Measurements from ENCODE around the gene GCN1. TPM values are rescaled to one million over a fixed set of nuclear protein-coding genes. Genes with fewer than 3 reads are reported as not detected.

GCN1 gene
- total and polyA plus RNA-seq, 2 of the 8 experiments (the other 6 are each of a cell fraction or from before 2014, with no cell fraction given), result 61.4 to 133 TPM

DNA sequence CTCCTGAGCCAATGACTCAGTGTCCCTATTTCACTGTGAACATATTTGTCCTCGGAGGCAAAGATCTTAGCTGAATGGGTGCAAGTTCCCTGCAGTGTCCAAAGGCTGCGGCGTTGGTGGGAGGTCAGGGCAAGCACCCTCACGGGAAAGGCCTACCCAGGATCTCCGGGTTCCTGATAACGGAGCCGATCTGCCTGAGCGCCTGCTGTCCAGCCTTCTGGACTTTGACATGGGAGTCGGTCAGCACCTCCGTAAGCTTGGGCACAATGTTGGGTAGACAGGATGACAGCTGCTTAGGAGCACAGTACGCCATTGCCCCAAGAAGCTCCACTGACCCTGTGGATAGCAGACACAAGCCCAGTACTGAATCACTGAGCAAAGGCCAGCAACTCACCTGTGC, 46.5 kb downstream of the GCN1 start:
- no peak overlapping the region for H2BK5ac ChIP-seq (ENCODE audit: low read depth, low read length)
- H4K20me1 ChIP-seq (replicated peaks in 1 of 2; ENCODE audit: control insufficient read depth in 1 of 2, insufficient read depth in 2 of 2, low read length in 2 of 2), result peaks cover 0 to 12% of the 10 kb centered on the region in 2 experiments
- 0 out of 2 replicates have a peak, but pooled peaks cover 2% of the 10 kb centered on the region for H3K79me1 ChIP-seq (ENCODE audit: low read depth, low read length)
- no peaks in the 10 kb centered on the region for H3K27me3 ChIP-seq (replicated peaks in 1 of 4; ENCODE audit: control insufficient read depth in 3 of 4, extremely low read depth in 1 of 4, insufficient read depth in 3 of 4, low read length in 3 of 4)
- no peak overlapping the region for H2BK12ac ChIP-seq (ENCODE audit: low read depth, low read length)
- no peaks in the 10 kb centered on the region for H3K79me2 ChIP-seq (ENCODE audit: control insufficient read depth in 1 of 2, insufficient read depth in 2 of 2, low read length in 2 of 2)
- H2BK15ac ChIP-seq (ENCODE audit: low read length), result no peak overlapping the region
- no peak overlapping the region for H3K27ac ChIP-seq (ENCODE audit: low read depth, low read length)
- no peak for DNase-seq (ENCODE audit: low read depth in 1 of 2, low spot score in 2 of 2)
- no peak overlapping the region for H3K4me2 ChIP-seq (ENCODE audit: insufficient read depth in 1 of 2, low read depth in 2 of 2, low read length in 2 of 2)
- no peak overlapping the region for H4K5ac ChIP-seq (ENCODE audit: insufficient read length, low read depth, low read length)
- peaks cover 49 to 86% (median 73%) of the 10 kb centered on the region in 4 experiments for H3K36me3 ChIP-seq (ENCODE audit: control insufficient read depth in 2 of 4, insufficient read depth in 4 of 4, low read length in 3 of 4)
- no peak overlapping the region for H3K14ac ChIP-seq (ENCODE audit: insufficient read length)
- ChIA-PET CTCF (ENCODE audit: partially characterized antibody) (interaction anchor here (0.7 to 1.4 kb wide), 2 partner anchors 11 to 222 kb away, joined by 3 to 4 read pairs; no protein-coding TSS in a partner anchor), POLR2A (ENCODE audit: partially characterized antibody) (interaction anchor here (1.1 to 8.1 kb wide), 7 partner anchors 15 to 53 kb away, joined by 3 to 82 read pairs (median 8); partner anchors contain the start of gene RPLP0)
- no peak overlapping the region for H2AFZ ChIP-seq (ENCODE audit: low read length)
- no peak overlapping the region for H2AK5ac ChIP-seq (ENCODE audit: low read depth, low read length)
- H3K4me3 ChIP-seq (ENCODE audit: extremely low read depth in 1 of 4, insufficient read depth in 2 of 4, low read depth in 3 of 4, low read length in 4 of 4), result no peak overlapping the region
- H3K18ac ChIP-seq (ENCODE audit: extremely low read depth, low read length), result no peak overlapping the region
- H2BK20ac ChIP-seq (ENCODE audit: low read length), result no peak overlapping the region
- no peak for TF ChIP-seq TAF1 (IDR thresholded peaks at IDR 0.05; ENCODE audit: low read depth, low read length)
- no peak for TF ChIP-seq SIX5 (IDR thresholded peaks at IDR 0.05; ENCODE audit: low read depth, low read length)
- no peak for TF ChIP-seq POLR2A (IDR thresholded peaks at IDR 0.05; ENCODE audit: control extremely low read depth in 1 of 2, low read depth in 2 of 2, low read length in 2 of 2)
- TF ChIP-seq RBBP5 (IDR thresholded peaks at IDR 0.05; ENCODE audit: borderline replicate concordance, low read depth, low read length), result no peak
- H3K4ac ChIP-seq (replicated peaks; ENCODE audit: insufficient read length, low read depth, low read length), result no peak overlapping the region
- FAIRE-seq, result no peak
- no peak overlapping the region for H4K8ac ChIP-seq (ENCODE audit: extremely low read depth, insufficient read depth, low read length)
- H2BK120ac ChIP-seq (replicated peaks; ENCODE audit: low read depth, low read length), result no peak overlapping the region
- H4K91ac ChIP-seq (replicated peaks; ENCODE audit: insufficient read length, low read length), result no peak overlapping the region
- no peaks in the 10 kb centered on the region for H3K23me2 ChIP-seq (ENCODE audit: low read depth, low read length)
- no peak overlapping the region for H3K23ac ChIP-seq (ENCODE audit: insufficient read length)
- H3K4me1 ChIP-seq (replicated peaks in 1 of 4; ENCODE audit: control insufficient read depth in 3 of 4, insufficient read depth in 4 of 4, low read length in 3 of 4), result no peaks in the 10 kb centered on the region
- H3K9me3 ChIP-seq (ENCODE audit: insufficient read depth in 2 of 2, low read depth in 1 of 2, low read length in 1 of 2), result no peaks in the 10 kb centered on the region
- 95% methylated on average over 11 of the region's 11 CpGs; no CpG with 5 or more reads in 1 of the 2 experiments for WGBS, 2 experiments (ENCODE audit: extremely low coverage in 1 of 2, insufficient coverage in 1 of 2, insufficient read length in 1 of 2, insufficient replicate concordance in 2 of 2, low coverage in 1 of 2, low lambda C conversion rate in 2 of 2, missing lambda C conversion rate in 1 of 2)
- no peak overlapping the region for H3K9ac ChIP-seq (replicated peaks in 1 of 4; ENCODE audit: extremely low read depth in 1 of 4, low read depth in 3 of 4, low read length in 3 of 4)
- H3K56ac ChIP-seq (replicated peaks; ENCODE audit: insufficient read length, low read depth, low read length), result no peak overlapping the region

All from H1 (cell line).